Measurements from ENCODE around the gene PRR4. TPM values are rescaled to one million over a fixed set of nuclear protein-coding genes. Genes with fewer than 3 reads are reported as not detected.

PRR4 gene, protein sequence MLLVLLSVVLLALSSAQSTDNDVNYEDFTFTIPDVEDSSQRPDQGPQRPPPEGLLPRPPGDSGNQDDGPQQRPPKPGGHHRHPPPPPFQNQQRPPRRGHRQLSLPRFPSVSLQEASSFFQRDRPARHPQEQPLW
- total RNA-seq (2021) = 1.9 and 4.3 TPM in 2 replicates
- long read RNA-seq = 0 reads

GRCh38 chr12:10849425-10849878 is at the start of gene PRR4:
Gene PRR4, minus strand, starts transcription at chr12:10849475. Its CDS starts 38 bp downstream, at chr12:10849437.
- no peak within 1 kb of the TSS for H3K56ac ChIP-seq (ENCODE audit: insufficient read length, low read depth, low read length)
- H4K8ac ChIP-seq (replicated peaks; ENCODE audit: insufficient read length, low read depth, low read length) = no peak within 1 kb of the TSS
- H3K4me1 ChIP-seq (ENCODE audit: insufficient read depth, low read length) = no peaks in the 10 kb centered on the region
- H2BK20ac ChIP-seq (ENCODE audit: low read depth, low read length, poor library complexity, severe bottlenecking) = no peak within 1 kb of the TSS
- H2BK120ac ChIP-seq (ENCODE audit: low read depth, low read length, poor library complexity, severe bottlenecking) = no peak within 1 kb of the TSS
- H3K23me2 ChIP-seq (ENCODE audit: insufficient read length, low read depth, low read length, poor library complexity, severe bottlenecking) = no peaks in the 10 kb centered on the region
- no peak within 1 kb of the TSS for H2AFZ ChIP-seq (ENCODE audit: low read length)
- no peaks in the 10 kb centered on the region for H3K27me3 ChIP-seq (ENCODE audit: insufficient read depth, low read length)
- no peak within 1 kb of the TSS for H3K9ac ChIP-seq (ENCODE audit: extremely low read depth, insufficient read length, low read length)
- no peak within 1 kb of the TSS for H3K4me2 ChIP-seq (ENCODE audit: insufficient read depth, insufficient read length, low read length)
- no peak within 1 kb of the TSS for H4K5ac ChIP-seq (ENCODE audit: insufficient read length, low read depth, low read length)
- no peak within 1 kb of the TSS for H3T11ph ChIP-seq (ENCODE audit: low read length)
- H2BK15ac ChIP-seq (ENCODE audit: low read depth, low read length) = no peak within 1 kb of the TSS
- no peak within 1 kb of the TSS for H3K27ac ChIP-seq (ENCODE audit: insufficient read length, low read depth, low read length)
- no peak within 1 kb of the TSS for H3K4me3 Mint-ChIP-seq
- H3K4me1 Mint-ChIP-seq = peaks cover 3% of the 10 kb centered on the region in 2 experiments
- H3K14ac ChIP-seq (ENCODE audit: insufficient read depth, low read length) = no peak within 1 kb of the TSS
- no CpG with 5 or more reads among the region's 4 CpGs for WGBS (ENCODE audit: extremely low coverage, insufficient read length, low lambda C conversion rate)
- H3K9me3 Mint-ChIP-seq = peaks cover 0 to under 1% of the 10 kb centered on the region in 2 experiments; a peak in 1 of 5 replicates
- H2BK5ac ChIP-seq (ENCODE audit: insufficient read length, low read length) = no peak within 1 kb of the TSS
- peaks cover 7 to 15% (median 8%) of the 10 kb centered on the region in 3 experiments for H3K36me3 Mint-ChIP-seq (ENCODE audit: insufficient read depth in 1 of 3, low read depth in 3 of 3)
- no peak for DNase-seq
- H4K20me1 ChIP-seq (ENCODE audit: control insufficient read depth, insufficient read depth, insufficient read length) = no peaks in the 10 kb centered on the region
- TF ChIP-seq CTCF (conservative IDR thresholded peaks at IDR 0.05) = no peak
- no peak within 1 kb of the TSS for H3K18ac ChIP-seq (ENCODE audit: insufficient read length, low read depth, low read length)
- no peak within 1 kb of the TSS for H2AK5ac ChIP-seq (ENCODE audit: insufficient read length, low read length)
- no peaks in the 10 kb centered on the region for H3K27me3 Mint-ChIP-seq (ENCODE audit: low read depth)
- H3K4ac ChIP-seq (ENCODE audit: low read depth, low read length) = no peak within 1 kb of the TSS
- H3K23ac ChIP-seq (ENCODE audit: insufficient read length, low read depth, low read length) = no peak within 1 kb of the TSS
- H2BK12ac ChIP-seq (ENCODE audit: insufficient read length, low read depth, low read length) = no peak within 1 kb of the TSS
- no peak within 1 kb of the TSS for H4K91ac ChIP-seq (ENCODE audit: insufficient read length, low read depth, low read length)
- no peaks in the 10 kb centered on the region for H3K79me2 ChIP-seq (ENCODE audit: insufficient read depth, low read length)
- no peaks in the 10 kb centered on the region for H3K79me1 ChIP-seq (ENCODE audit: insufficient read depth, low read depth, low read length, poor library complexity, severe bottlenecking)
- no peaks in the 10 kb centered on the region for H3K9me3 ChIP-seq (ENCODE audit: control insufficient read depth, low read depth, low read length)
- no peak within 1 kb of the TSS for H3K27ac Mint-ChIP-seq

Measured in H9 (cell line).